Endodermal cell (in vitro differentiated cells): ENCODE results near the gene MTF1. TPM values are rescaled to one million over a fixed set of nuclear protein-coding genes. Genes with fewer than 3 reads are reported as not detected.

ENCODE experiments used
- DNase-seq: peaks from one replicate; pipeline ENCODE4 v3.0.0-alpha.2; 2017
- H3K27ac ChIP-seq: 2 replicates; pipeline ENCODE4 v1.5.1; 2013; ENCODE audit warnings: mild to moderate bottlenecking, low read depth, low read length, moderate library complexity
- H3K27me3 ChIP-seq: 2 replicates; pipeline ENCODE4 v1.6.1; 2013; ENCODE audit warnings: mild to moderate bottlenecking, low read length, moderate library complexity; ENCODE audit not compliant: insufficient read depth, control insufficient read depth, poor library complexity, severe bottlenecking
- H3K36me3 ChIP-seq: 2 replicates; pipeline ENCODE4 v1.7.0; 2013; ENCODE audit warnings: mild to moderate bottlenecking, low read length, moderate library complexity; ENCODE audit not compliant: control insufficient read depth, insufficient read depth
- H3K4me1 ChIP-seq: one replicate; pipeline ENCODE4 v1.7.0; 2013; ENCODE audit warnings: low read length; ENCODE audit not compliant: control insufficient read depth, insufficient read depth
- H3K4me3 ChIP-seq: 2 replicates; pipeline ENCODE4 v1.5.1; 2013; ENCODE audit warnings: mild to moderate bottlenecking, low read length, moderate library complexity
- H3K9ac ChIP-seq: 2 replicates; pipeline ENCODE4 v1.6.1; 2013; ENCODE audit warnings: mild to moderate bottlenecking, low read length, moderate library complexity; ENCODE audit not compliant: poor library complexity, severe bottlenecking; ENCODE audit errors: extremely low read depth
- H3K9me3 ChIP-seq: 2 replicates; pipeline ENCODE4 v1.6.1; 2013; ENCODE audit warnings: mild to moderate bottlenecking, low read length, moderate library complexity; ENCODE audit not compliant: control insufficient read depth
- H3K27ac Mint-ChIP-seq: 2 replicates; pipeline ENCODE4 v1.8.0; 2020; ENCODE audit warnings: mixed read lengths
- H3K27me3 Mint-ChIP-seq: 2 replicates; pipeline ENCODE4 v1.8.0; 2021; ENCODE audit warnings: mild to moderate bottlenecking, mixed read lengths; ENCODE audit not compliant: insufficient read depth
- H3K36me3 Mint-ChIP-seq: 2 replicates; pipeline ENCODE4 v1.8.0; 2020; ENCODE audit warnings: low read depth, mixed read lengths
- H3K4me1 Mint-ChIP-seq: 2 replicates; pipeline ENCODE4 v1.8.0; 2020; ENCODE audit warnings: mixed read lengths
- H3K4me3 Mint-ChIP-seq: 2 replicates; pipeline ENCODE4 v1.8.0; 2020; ENCODE audit warnings: mild to moderate bottlenecking, moderate library complexity, mixed read lengths
- H3K9me3 Mint-ChIP-seq: 2 replicates; pipeline ENCODE4 v1.8.0; 2020; ENCODE audit warnings: mild to moderate bottlenecking, mixed read lengths
- CTCF ChIP-seq: fragments of 200-600 bp; sonication (generic); conservative IDR thresholded peaks from 2 replicates; pipeline ENCODE4 v1.5.0; 2021; ENCODE audit warnings: antibody characterized with exemption, mild to moderate bottlenecking
- WGBS, 2 experiments: methylation state at CpG; one replicate each; pipeline versions ENCODE4 v1.1.5 to v1.1.7; 2013; ENCODE audit warnings: missing lambda C conversion rate in 2 of 2, mixed read lengths in 1 of 2; ENCODE audit not compliant: insufficient coverage in 1 of 2, insufficient read length in 1 of 2; 5-methylcytosine and 5-hydroxymethylcytosine counted together
- total RNA-seq, 2 donors: library from RNA; stranded (reverse); fragmentation: NEBNext Ultra II Directional in 1 of 2; extraction: Animal tissue kit (Norgen Biotek cat#: 25700) in 1 of 2; gene quantifications; 2 replicates in 1 of 2; 3 replicates in 1 of 2; pipeline ENCODE4 v1.2.1, GENCODE V29; 2021

Gene MTF1
- total RNA-seq, 2 donors from 2014 or later, result 16.6 to 17.1 TPM

GRCh38 chr1:37792943-37793686, 66.3 kb downstream of the MTF1 start:
- TF ChIP-seq CTCF, result no peak
- no peaks in the 10 kb centered on the region for H3K36me3 ChIP-seq
- no peak overlapping the region for H3K9ac ChIP-seq
- Mint-ChIP-seq H3K27ac (no peak overlapping the region), H3K4me3 (peak overlapping the region; percentile 56), H3K36me3 (peaks cover 3% of the 10 kb centered on the region), H3K27me3 (peaks cover 45% of the 10 kb centered on the region), H3K9me3 (no peaks in the 10 kb centered on the region), H3K4me1 (peaks cover 11% of the 10 kb centered on the region)
- no peak overlapping the region for H3K4me3 ChIP-seq
- H3K27ac ChIP-seq, result no peak overlapping the region
- H3K9me3 ChIP-seq, result no peaks in the 10 kb centered on the region
- DNase-seq, result peak; percentile 56
- 47 to 50% methylated on average over 17 to 36 of the region's 36 CpGs for WGBS, 2 experiments
- H3K4me1 ChIP-seq, result no peaks in the 10 kb centered on the region
- H3K27me3 ChIP-seq, result peaks cover 55% of the 10 kb centered on the region

- no peak overlapping the region for H3K27ac Mint-ChIP-seq
- TF ChIP-seq CTCF, result no peak
These were observed 76.9 kb downstream of the MTF1 start for GRCh38 chr1:37782491-37782890.

GRCh38 chr1:37778654-37779053, 80.7 kb downstream of the MTF1 start:
- H3K36me3 ChIP-seq, result no peaks in the 10 kb centered on the region
- H3K4me3 ChIP-seq, result no peak overlapping the region
- WGBS, 2 experiments, result 84 to 91% methylated on average over 3 of the region's 3 CpGs
- no peak overlapping the region for H3K9ac ChIP-seq
- peaks cover 76% of the 10 kb centered on the region for H3K27me3 ChIP-seq
- no peaks in the 10 kb centered on the region for H3K9me3 ChIP-seq
- H3K4me1 ChIP-seq, result no peaks in the 10 kb centered on the region
- TF ChIP-seq CTCF, result no peak
- Mint-ChIP-seq H3K27me3 (peaks cover 50% of the 10 kb centered on the region), H3K4me3 (no peak overlapping the region), H3K36me3 (no peaks in the 10 kb centered on the region), H3K9me3 (peaks cover 14% of the 10 kb centered on the region), H3K27ac (no peak overlapping the region), H3K4me1 (no peaks in the 10 kb centered on the region)
- H3K27ac ChIP-seq, result no peak overlapping the region
- DNase-seq, result no peak

More at GRCh38 chr1:37782491-37782890, 76.9 kb downstream of the MTF1 start:
- Mint-ChIP-seq H3K4me3 (no peak overlapping the region), H3K36me3 (no peaks in the 10 kb centered on the region), H3K27me3 (peaks cover 58% of the 10 kb centered on the region), H3K4me1 (no peaks in the 10 kb centered on the region), H3K9me3 (peaks cover 2% of the 10 kb centered on the region)
- peaks cover 77% of the 10 kb centered on the region for H3K27me3 ChIP-seq
- no peaks in the 10 kb centered on the region for H3K4me1 ChIP-seq
- no peak overlapping the region for H3K9ac ChIP-seq
- H3K9me3 ChIP-seq, result no peaks in the 10 kb centered on the region
- no peaks in the 10 kb centered on the region for H3K36me3 ChIP-seq
- WGBS, 2 experiments, result 83 to 89% methylated on average over 12 to 15 of the region's 17 CpGs
- DNase-seq, result no peak
- no peak overlapping the region for H3K27ac ChIP-seq
- no peak overlapping the region for H3K4me3 ChIP-seq
